NCI-H748 treated with DMSO at 0.1 percent for 48 hours (cell line): Measurements from ENCODE around the gene FIGNL1.

Experiments
- DNase-seq: peaks from one replicate; lab custom pipeline; 2025; lab: John Stamatoyannopoulos, UW

The FIGNL1 gene, protein sequence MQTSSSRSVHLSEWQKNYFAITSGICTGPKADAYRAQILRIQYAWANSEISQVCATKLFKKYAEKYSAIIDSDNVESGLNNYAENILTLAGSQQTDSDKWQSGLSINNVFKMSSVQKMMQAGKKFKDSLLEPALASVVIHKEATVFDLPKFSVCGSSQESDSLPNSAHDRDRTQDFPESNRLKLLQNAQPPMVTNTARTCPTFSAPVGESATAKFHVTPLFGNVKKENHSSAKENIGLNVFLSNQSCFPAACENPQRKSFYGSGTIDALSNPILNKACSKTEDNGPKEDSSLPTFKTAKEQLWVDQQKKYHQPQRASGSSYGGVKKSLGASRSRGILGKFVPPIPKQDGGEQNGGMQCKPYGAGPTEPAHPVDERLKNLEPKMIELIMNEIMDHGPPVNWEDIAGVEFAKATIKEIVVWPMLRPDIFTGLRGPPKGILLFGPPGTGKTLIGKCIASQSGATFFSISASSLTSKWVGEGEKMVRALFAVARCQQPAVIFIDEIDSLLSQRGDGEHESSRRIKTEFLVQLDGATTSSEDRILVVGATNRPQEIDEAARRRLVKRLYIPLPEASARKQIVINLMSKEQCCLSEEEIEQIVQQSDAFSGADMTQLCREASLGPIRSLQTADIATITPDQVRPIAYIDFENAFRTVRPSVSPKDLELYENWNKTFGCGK

DNA sequence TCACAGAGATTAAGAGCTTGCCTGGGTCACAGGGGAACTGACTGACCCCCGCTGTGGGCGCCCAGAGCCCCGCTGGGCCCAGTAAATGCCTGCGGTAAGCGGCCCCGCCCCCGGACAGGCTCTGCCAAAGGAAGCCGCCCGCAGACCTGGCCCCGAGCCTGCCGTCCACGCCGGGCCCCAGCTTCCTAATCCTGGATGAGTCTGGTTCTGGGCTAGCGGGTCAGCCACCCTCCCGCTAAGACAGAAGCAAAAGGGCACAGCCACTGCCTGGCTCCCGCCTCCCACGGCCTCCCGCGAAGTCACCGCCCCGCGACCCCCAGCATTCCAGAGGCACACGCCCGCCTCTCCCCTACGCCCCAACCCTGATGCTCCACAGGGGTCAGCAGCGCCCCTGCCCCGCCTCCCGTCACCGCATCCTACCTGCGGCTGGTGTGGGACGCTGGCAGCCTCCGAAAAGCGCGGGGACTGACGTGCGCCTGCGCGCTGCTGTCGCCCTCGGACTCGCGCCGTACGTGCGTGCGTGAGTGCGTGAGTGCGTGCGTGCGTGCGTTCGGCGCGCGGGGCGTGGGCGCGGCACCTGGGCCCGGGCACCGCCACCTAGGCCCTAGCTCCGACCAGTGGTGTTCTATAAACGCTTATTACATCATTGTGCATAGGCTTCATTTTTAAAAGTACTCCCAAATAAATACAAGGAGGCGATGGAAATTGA is at the start of gene FIGNL1:
FIGNL1 (minus strand) TSS at position 470 of the 709 bp plus-strand sequence. CDS start 3,063 bp downstream, outside the sequence.
- peak; percentile 48 for DNase-seq

DNA sequence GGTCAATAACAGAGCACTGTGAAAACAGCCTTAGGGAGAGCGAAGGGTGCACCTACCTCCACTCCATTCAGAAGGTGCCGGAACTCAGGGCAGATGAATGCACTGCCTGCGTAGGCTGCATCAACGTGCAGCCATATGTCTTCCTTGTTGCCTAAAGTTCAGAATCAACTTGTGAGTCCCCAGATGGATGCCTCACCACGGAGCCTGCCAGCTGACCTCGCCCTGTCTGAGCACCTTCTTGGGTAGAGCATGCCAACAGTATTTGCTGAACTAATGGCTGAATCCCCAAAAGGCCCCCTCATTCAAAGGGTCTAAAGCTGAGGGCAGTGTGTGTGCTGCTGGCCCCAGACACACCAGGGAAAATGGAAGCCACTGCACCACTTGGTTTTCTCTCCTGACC is 48.9 kb upstream of the FIGNL1 start:
- DNase-seq: no peak

DNA sequence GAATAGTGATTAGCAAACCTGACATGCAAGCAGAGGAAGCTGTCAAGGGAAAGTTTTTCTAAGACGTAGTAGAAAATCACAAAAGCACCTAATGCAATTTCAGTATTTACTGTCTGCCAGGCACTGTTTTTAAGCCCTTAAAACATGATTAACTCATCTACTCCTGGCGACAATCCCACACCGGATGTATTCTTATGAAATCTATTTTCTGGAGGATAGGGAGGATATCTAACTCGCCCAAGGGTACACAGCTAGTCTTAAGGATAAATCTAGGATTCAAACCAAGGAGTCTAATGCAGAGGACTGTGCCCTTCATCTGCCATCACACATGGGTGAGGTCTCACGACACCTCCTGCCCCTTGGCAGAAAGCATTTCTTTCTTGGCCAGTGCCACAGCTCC is 47.8 kb upstream of the FIGNL1 start:
- DNase-seq: no peak

DNA sequence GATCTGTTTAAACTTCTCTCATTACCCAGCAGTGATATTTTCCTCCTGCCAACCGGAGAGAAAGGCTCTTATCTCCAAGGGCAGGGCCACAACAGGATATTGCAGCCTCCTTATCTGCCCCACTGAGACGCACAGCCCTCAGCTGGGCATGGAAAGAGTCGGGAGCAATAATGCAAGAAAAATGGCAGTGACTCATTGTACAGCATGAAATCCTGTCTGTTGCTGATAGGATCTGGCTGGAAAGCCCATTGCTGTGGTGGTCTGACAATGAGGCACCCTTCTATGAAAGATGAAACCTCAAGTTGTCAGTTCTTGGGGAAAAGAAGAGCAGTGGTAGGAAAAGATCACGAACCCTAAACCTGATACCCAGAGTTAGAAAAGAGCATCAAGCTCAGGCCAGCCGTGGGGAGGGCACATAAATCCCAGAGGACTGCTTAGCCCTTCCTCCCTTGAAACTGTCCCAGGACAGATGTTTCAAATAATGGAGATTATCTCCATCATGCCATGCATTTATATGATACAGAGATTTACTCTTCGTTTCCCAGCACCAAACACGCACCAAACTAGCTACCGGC is 47.0 kb upstream of the FIGNL1 start:
- no peak for DNase-seq

DNA sequence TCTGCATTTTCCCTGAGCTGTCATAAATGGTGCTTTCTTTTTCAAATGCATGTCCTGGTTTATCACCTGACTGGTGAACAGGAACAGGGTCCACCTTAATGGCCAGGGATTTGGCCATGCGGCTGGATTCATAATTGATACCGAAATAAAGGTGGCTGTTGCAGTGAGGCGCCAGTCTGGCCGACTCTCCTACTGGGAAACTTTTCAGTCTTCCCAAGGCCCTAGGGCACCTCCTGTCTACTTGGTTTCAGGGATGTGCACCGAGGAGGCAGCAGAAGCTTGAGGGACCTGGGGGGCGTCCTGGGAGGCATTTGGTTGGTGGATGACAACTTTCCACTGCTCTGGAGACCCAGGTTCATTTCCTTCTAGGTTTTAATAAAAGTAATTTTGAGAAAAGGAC is 46.4 kb upstream of the FIGNL1 start:
- no peak for DNase-seq

DNA sequence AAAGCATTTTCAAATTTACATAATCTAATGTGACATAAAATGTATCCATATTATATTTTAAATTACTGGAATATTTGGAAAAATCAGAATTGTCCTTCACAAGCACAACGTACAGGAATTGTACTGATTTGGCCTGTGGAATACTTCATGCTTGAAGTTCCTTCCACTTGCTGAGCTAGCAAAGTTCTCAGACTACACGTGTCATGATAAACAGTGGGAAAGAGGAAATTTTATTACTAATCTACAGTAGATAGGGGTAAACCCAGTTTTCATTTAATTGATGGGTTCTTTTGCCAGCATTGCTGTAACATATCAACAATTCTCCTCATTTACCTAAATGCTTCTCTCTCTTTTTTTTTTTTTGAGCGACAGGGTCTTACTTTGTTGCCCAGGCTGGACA is 45.6 kb upstream of the FIGNL1 start:
- no peak for DNase-seq

DNA sequence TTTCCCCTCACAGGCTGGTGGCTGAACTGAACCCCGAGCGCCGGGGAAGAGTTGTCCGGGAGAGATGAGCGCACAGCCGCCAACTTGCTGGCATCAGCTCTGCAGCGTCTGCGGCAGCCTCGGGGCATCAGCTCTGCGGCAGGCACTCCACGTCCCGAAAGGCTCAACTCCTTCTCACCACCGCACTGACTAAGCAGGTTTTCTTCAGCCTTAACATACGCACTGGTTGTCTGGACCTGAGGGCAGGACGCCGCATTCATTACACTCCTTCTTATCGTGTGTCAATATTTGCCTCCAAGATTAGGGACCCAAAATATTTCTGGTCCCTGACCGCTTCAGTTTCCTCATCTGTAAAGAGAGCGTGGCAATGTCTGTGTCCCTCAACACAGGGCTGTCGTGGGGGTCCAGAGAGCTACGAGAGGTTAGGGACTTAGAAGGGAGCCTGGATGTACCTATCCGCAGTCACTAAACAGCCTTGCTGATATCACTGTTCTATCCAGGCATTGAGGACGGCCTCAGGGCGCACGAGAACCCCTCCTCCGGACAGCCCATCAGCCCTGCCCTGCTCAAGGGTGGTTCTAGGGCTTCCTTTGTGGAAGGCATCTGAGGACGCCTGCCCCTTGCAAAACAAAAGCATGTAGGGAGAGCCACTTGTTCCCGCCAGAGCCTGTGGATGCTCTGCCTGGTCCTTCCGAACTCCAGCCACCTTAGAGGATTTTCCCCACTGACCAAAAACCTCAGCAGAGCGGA is 42.8 kb upstream of the FIGNL1 start:
- no peak for DNase-seq

DNA sequence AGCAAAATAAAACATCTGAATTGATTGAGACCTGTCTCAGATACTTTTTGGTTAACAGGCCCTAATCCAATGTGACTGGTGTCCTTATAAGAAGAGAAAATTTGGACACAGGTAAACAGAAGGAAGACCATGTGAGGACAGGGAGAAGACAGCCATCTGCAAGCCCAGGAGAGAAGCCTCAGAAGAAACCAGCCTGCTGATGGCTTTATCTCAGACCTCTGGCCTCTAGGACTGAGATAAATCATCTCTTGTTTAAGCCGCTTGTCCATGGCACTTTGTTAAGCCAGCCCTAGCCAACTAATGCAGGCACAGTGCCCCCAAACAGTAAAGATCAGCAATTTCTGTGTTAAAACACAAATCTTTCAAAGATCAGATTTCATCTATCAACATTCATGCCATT is 41.8 kb upstream of the FIGNL1 start:
- DNase-seq: no peak

DNA sequence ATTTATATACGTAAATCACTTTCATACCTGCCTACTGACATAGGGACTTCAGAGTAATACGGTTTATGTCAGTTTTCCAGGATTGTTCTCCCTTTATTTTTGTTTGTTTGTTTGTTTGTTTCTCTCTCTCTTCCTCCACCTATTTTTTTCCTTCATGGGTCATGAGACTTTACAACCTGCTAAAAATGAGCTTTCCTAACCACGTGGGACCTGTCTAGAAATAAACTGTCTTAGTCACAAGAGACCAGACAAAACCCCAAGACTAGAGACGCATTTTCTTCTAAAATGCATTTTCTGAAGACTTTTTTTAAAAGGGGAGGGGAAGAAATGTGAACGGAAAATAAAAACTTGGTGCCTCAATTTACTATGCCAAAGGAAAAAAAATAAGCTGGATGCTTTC is 41.1 kb upstream of the FIGNL1 start:
- DNase-seq: no peak

DNA sequence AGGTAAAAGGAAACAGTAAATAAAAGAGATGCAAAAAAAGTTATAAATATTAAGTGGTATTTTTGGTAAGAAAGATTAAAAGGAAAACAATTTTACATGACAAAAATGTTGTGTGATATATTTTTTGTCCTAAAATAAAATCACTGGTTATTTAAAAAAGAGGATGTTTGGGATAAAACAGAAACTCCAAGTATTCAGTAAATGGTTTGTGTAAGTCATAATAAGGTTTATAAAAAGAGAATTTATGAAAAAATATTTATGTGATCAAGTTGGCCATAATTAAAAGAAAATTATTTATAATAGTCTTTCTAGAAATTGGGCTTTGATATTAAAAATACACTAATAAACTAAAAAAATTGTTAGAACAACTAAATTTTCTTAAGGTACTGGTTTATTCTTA is 38.2 kb upstream of the FIGNL1 start:
- DNase-seq: no peak

DNA sequence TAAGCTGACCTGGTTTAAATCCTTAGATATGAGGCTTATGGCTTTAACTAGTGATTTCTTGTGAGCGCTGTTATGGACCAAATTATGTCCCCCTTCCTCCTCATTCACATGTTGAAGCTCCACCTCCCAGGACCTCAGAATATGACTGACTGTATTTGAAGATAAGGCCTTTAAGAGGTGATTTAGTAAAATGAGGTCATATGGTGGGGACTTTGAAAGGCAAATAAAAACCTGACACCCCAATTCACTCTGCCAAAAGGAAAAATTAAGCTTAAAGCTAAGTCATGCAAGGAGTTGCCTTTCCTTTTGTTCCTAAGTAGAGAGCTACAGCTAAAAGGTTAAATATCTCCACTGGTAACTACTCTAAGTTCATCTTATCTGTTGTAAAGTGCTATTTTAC is 36.4 kb upstream of the FIGNL1 start:
- no peak for DNase-seq

DNA sequence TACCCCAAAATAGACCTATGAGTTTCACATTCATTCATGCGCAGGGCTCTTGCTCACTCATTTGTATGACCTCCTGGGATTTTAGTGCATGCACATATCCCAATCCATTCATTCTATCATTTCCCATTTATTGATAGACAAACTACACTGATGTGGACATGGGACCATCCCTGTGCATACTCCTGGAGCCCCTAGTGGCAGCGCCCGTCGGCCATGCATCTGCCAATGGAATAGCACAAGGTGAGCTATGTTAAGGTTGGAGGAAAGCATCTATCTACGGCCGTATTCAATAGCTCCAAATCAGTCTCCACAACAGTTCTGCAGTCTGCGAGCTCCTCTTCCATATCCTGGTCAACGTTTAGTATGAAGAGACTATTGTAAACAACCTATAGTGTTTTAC is 31.7 kb upstream of the FIGNL1 start:
- no peak for DNase-seq

DNA sequence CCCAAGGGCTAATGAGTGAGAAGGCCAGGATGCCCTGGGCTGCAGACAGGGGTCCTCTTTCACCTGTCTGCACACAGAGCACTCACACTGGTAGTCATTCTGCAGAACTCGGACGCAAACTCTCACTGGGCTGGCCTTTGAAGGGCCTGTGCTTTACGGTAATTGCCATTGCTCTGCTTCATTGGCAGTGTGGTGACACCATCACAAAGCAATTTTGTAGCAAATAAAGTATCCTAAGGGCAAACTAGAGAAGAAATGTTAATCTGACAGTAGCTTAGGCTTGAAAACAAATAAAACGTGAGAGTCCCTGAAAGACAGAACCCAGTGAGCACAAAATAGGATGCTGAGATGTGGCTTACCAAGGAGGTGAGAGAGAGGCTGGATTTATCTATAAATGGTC is 30.6 kb upstream of the FIGNL1 start:
- DNase-seq: no peak

DNA sequence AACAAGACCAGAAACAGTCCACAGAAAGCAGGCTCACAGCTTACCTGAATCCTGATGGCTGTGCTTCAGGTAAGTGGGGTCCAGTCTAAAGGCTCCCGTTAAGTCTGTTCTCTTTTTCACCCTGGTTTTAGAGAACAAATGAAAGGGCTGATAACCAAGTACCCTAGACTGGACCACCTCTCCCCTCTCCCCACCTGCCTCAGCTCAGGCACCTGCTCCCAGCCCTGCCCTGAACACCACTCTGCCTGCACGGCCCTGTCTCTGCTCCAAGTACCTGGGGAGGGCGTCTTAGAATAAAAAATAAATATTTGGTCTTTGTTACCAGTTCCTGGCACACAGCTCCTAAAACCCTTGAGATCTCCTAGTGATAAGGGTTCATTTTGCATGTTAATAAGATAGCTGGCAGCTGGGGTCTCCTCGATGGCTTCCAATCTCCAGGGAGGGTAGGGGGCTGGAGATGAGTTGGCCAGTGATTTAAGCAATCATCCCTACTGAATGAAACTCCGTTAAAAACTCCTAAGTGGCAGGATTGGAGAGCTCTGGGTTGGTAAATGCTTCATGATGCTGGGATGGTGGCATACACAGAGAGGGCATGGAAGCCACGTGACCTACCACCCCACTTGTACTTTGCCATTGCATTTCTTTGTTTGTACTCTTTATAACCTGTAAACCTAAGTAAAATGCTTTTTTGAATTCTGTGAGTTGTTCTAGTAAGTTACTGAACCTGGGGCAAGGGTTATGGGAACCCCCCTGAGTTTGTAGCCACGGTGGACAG is 29.8 kb upstream of the FIGNL1 start:
- no peak for DNase-seq

DNA sequence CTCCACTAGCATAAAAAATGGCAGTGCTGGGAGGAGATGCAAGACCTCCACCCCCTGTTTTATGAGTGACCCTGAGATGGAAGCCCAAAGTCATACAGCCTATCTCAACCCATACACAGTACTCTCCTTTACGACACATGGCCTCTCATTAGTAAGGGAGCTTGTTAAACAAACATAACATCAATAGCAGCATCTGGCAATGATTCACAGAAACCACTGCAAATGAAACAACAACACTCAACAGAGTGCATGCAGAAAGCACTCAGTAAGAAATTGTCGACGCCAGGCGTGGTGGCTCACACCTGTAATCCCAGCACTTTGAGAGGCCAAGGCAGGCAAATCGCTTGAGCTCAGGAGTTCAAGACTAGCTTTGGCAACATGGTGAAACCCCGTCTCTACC is 27.5 kb upstream of the FIGNL1 start:
- peak; percentile 23 for DNase-seq

DNA sequence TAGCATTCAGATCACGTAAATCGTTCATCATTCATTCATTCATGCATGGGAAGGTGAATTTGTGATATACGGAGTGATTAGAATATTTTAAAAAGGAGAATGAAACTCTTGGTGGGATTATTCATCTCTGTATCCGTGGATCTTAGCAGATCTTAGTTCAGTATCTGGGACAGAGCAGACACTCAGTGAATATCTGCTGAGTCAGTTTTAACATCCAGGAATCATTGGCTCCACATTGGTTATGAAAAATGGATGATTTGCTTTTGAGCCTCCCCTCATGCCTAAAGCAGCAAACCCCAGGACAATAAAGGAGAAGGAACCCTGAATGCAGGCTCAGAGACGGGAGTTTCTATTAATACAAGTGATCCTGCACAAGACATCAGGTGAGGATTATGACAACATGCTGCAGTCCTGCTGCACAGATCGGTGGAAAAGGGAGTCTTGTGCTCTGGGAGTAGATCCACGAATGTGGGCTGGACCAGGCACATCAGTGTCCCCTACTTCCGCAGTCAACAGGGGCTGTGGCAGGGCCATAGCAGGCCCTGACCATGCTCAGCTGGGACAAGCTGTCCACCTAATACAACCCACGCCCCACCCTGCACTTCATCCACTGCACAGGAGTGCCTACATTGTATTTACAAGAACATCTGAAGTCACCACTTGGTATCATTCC is 26.9 kb upstream of the FIGNL1 start:
- no peak for DNase-seq

DNA sequence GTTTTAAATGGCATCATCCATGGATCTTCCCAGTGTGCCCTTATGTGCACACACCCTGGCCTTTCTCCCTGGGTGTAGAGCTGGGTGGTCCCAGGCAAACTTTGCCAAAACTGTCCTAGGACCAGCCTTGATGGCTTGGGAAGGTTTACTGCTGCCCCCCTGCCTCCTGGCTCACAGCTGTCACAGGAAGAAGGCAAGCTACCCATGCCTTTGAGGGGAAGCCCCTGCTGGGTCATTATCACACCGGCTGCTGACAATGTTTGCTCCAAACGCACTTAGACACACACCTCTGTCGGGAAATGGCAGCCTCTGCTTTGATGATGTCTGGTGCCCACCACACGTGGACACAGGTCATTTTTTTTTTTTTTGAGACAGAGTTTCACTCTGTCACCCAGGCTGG is 25.2 kb upstream of the FIGNL1 start:
- no peak for DNase-seq

DNA sequence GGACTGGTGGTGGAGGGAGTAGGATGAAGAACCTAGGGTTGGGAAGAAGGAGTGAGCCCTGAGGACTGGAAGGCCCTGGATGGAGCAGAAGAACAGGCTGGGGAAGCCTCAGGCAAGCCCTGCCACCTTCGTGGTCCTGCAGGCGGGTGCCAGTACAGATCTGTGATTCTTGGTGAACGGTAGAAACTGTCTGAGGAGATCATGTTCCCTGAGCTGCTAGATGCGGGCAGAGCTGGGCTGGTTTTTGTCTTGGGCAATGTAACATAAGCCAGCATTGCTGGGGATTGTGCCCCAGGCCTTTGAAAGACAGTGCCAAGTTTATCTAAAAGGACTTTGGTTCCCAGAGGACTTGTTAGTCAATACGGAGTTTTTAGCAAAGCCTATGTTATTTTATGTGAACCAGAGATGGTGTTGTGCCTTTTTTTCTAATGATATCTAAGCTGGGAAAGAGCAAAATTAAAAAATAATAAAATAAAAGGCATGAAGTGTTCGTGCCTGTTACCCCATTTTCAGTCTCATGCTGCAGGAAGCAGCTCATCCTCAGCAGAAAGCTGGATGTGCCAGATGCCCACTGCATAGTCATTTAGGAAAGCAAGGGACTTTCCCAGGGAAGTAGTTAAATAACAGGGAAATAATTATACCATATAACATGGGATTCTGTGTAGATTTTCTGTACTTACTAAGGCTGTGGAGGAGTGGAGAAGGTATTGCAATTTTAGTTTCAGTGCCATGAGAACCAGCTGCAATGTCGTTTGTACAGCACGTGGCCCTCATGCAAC is 24.4 kb upstream of the FIGNL1 start:
- DNase-seq: no peak

DNA sequence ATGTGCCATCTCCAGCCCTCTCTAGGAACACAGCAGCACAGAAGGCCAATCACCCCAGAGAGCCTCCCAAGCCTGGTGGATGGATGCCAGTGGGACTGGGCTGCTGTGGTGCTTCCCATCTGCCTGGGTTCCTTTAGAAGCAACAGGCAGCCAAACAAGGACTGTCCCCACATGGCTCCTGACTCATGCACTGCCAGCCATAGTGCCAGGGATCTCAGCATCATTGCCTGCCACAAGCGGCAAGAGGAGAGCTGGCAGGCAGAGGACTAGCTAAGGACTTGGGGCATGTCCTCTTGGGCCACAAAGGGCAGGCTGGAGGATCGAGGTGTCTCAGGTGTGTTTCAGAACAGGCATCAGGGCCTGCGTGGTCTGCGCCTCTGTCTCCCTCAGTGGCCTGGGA is 23.4 kb upstream of the FIGNL1 start:
- no peak for DNase-seq

DNA sequence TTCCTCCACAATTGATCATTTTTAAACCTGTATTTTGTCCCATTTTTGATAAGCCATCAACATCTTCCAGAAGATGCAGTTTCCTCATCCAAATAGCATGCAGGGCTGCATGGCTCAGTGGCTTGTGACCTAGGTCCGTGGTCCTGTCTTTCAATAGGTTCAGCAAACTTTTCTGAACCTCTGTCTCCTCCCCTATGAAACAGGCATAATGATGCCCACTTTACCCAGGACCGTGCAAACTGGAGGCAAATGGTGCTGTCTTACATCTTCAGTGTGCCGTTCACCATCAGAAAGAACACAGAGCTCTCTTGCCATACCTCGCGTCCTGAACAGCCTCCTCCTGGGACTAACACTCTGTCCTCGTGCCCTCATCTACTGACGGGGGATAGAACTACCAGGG is 22.3 kb upstream of the FIGNL1 start:
- DNase-seq: no peak
